Ramos (cell line): ENCODE measurements around the gene TNK1.
"Not testable (repeated sequence)": the region's sequence is repeated elsewhere in the genome, so short reads cannot be mapped to it uniquely, and the experiment has no call there.

Experiments
- in situ Hi-C: fragments of 300-500 bp; cut with MboI; formaldehyde crosslinking; loops from one replicate; pipeline ENCODE4 v1.14.3; 2022; ENCODE audit warnings: low sequenced_read_pairs; ENCODE audit not compliant: unreplicated experiment

Gene TNK1

DNA sequence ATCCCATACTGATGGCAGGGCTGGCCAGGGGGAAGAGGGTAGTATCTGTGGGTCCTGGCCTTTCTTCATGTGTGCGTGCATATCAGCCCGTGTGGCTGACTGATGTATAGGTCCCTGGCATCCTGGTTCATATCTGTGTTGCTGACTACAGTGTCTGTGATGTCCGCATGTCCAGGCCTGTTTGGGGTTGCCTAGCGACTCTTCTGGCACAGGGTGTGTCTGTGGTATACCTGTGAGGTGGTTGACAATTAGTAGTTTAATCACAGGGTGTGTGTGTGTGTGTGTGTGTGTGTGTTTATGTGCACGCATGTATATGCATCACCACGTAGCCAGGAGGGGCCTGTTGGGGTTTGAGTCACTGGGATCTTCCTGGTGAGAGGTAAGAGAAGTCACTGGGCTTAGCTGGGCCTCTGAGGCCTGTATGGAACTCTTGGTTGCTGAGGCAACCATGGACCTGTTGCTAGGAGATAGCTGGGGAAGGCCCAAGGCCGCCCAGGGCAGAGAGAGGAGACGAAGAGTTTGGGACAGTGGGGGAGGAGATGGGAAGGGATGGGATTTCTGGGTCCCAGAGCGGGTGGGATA, 26.5 kb upstream of the TNK1 start:
- in situ Hi-C loops, result no loop called here

DNA sequence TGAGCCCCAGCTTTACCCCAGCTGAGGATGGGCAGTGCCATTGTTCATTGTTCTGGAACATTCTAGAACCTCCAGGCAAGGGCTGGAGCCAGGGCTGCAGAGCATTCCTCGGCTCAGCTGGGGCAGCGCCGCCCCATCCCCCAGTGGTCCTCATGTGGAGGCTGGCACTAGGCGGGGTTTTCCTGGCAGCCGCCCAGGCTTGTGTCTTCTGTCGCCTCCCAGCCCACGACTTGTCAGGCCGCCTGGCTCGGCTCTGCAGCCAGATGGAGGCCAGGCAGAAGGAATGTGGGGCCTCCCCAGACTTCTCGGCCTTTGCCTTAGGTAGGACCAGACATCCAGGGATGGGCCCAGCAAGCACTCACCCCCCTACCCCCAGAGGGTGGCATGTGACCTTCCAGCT, 25.8 kb upstream of the TNK1 start, which contains the start of gene TMEM95:
Gene TMEM95, plus strand, starts transcription at position 104 of the 400 bp plus-strand sequence. Its CDS starts 49 bp downstream, at position 153.
- in situ Hi-C loops, result no loop called here

DNA sequence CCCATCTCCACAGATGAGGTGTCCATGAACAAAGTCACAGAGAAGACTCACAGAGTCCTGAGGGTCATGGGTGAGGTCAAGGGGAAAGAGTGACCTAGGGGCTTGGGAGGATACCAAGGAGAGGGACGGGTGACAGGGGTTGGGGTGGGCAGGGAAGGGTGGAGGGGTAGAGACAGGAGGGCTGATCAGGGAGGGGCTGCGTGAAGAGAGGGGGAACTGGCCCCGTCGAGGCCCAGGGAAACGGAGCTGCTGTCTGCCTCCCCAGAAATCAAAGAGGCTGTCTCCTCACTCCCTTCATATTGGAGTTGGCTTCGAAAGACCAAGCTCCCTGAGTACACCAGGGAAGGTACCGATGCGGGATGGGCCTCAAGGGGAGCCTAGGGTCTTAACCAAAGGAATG, 25.3 kb upstream of the TNK1 start:
- in situ Hi-C loops, result no loop called here

DNA sequence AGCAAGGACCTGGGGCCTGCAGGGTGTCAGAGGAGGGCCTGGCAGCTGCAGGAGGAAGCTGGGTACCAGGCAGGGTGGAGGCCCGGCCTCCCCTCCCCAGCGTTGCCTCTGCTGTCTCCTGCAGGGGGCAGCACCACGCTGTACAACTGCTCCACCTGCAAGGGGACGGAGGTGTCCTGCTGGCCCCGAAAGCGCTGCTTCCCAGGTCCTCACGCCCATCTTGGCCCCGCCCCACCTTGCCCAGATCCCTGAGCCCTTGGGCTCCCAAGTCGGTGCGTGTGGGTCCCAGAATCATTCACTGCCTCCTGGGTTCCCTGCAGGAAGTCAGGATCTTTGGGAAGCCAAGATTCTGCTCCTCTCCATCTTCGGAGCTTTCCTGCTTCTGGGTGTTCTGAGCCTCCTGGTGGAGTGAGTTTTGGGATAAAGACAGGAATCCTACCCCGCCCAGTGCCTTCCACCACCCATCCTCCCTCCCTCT, 24.8 kb upstream of the TNK1 start:
- in situ Hi-C loops, result no loop called here

DNA sequence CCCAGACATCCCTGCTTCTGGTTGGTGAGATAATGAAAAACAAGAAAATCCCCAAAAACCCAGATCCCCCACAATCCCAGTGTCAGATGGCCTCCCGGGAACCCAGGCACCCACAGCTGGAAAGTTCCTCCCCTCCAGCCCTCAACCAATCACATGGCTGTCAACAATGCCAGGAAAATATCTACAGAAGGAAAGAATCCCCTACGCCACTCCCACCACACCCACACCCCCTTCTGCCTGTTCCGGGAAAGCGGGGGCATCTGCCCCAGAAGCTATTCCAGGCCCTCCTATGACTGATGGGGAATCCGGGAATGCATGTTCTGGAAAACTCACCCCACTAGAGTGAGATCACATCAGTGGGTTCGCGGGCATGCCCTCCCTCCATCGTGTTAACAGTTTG, 24.1 kb upstream of the TNK1 start:
- in situ Hi-C loops, result no loop called here

- in situ Hi-C loops, result no loop called here
Observed at GRCh38 chr17:7357381-7357780, 23.5 kb upstream of the TNK1 start.

DNA sequence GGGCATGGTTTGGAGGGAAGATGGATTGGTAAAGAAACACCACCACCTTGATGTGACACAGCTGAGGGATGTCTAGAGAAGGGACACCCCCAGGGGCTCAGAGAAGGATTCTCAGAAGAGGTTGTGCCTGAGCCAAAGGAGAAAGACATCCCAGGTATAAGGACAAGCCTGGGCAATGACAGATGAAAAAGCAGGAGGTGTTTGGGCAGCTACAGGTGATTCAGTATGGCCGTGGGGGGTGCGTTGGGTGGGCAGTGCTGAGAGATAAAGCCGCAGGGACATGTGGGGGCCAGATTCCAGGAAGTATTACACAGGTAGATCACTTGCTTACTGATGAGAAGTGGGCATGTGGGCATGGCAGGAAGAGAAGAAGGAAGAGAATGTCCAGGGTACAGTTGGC, 19.0 kb upstream of the TNK1 start:
- in situ Hi-C loops, result no loop called here

GRCh38 chr17:7363311-7363710, 17.6 kb upstream of the TNK1 start:
- in situ Hi-C loops, result no loop called here

DNA sequence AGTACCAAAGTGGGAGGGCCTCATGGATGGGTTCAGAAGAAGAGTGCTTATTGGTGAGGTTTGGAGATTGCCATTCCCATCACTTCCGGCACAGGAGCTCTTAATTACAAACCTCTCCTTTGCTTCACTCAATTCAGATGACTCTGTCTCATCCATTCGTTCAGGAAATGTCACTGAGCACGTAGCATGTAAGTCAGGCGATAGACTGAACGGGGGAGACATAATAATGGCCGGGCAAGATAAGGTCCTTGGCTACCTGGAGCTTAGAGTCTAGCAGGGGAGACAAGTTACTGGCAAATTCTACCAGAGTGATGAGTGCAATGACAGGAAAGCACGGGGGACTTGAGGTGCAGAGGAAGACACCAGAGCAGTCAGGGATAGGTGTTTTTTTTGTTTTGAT, 14.9 kb upstream of the TNK1 start:
- in situ Hi-C loops, result not testable (repeated sequence)

GRCh38 chr17:7367083-7367482, 13.8 kb upstream of the TNK1 start:
- in situ Hi-C loops, result no loop called here

- in situ Hi-C loops, result no loop called here
Observed at GRCh38 chr17:7367918-7368598, 12.8 kb upstream of the TNK1 start.

DNA sequence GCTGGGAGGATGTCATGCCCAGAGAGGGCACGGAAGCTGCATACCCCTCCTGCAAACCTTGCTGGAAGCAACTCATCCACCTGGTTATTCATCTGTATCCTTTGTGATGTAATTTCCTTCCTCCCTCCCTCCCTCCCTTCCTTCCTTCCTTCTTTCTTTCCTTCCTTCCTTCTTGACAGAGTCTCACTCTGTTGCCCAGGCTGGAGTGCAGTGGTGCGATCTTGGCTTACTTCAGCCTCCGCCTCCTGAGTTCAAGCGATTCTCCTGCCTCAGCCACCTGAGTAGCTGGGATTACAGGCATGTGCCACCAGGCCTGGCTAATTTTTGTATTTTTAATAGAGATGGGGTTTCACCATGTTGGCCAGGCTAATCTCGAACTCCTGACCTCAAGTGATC, 12.3 kb upstream of the TNK1 start:
- in situ Hi-C loops, result not testable (repeated sequence)

- in situ Hi-C loops, result no loop called here
Observed at GRCh38 chr17:7369825-7370224, 11.1 kb upstream of the TNK1 start.

GRCh38 chr17:7370853-7371252, 10.0 kb upstream of the TNK1 start:
- in situ Hi-C loops, result no loop called here

GRCh38 chr17:7374353-7374752, 6.5 kb upstream of the TNK1 start:
- in situ Hi-C loops, result no loop called here

DNA sequence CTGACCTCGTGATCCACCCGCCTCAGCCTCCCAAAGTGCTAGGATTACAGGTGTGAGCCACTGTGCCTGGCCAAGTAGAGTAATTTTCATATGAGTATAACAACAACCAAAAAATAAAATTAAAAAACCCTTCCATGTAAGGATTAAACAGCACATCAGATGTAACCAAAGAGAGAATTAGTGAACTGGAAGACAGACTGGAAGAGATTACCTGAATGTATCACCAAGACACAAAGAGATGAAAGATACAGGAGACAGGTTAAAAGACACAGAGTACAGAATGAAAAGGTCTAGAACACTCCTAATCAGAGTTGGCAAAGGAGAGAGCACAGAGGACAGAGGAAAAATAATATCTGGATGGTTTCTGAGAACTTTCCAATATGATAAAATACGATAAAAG, 1.8 kb upstream of the TNK1 start:
- in situ Hi-C loops, result no loop called here

- in situ Hi-C loops, result no loop called here
Observed at GRCh38 chr17:7380321-7380720, 568 bp upstream of the TNK1 start.

DNA sequence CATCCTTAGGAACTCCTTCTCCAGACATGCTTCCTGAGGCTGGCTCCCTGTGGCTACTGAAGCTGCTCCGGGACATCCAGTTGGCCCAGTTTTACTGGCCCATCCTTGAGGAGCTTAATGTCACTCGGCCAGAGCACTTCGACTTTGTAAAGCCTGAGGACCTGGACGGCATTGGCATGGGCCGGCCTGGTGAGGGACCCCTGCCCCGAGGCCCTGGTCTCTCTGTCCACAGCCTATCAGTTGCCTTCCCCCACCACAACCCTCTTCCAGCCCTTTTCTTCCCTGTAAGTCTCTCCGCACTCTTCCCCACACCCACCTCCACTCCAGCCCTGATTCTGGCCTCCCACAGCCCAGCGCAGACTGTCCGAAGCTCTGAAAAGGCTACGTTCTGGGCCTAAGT, 2.0 kb downstream of the TNK1 start:
- in situ Hi-C loops, result no loop called here

DNA sequence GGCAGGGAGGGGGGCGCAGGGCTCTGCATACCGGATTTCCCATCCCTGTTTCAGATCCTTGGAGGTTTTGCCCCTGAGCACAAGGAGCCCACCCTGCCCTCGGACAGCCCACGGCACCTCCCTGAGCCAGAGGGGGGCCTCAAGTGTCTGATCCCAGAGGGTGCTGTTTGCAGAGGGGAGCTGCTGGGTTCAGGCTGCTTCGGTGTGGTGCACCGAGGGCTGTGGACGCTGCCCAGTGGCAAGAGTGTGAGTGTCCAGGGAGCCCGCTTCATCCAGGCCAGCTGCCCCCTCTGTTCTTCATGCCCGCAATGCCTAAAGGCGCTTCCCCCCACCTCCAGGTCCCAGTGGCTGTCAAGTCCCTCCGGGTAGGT, 2.5 kb downstream of the TNK1 start:
- in situ Hi-C loops, result no loop called here

DNA sequence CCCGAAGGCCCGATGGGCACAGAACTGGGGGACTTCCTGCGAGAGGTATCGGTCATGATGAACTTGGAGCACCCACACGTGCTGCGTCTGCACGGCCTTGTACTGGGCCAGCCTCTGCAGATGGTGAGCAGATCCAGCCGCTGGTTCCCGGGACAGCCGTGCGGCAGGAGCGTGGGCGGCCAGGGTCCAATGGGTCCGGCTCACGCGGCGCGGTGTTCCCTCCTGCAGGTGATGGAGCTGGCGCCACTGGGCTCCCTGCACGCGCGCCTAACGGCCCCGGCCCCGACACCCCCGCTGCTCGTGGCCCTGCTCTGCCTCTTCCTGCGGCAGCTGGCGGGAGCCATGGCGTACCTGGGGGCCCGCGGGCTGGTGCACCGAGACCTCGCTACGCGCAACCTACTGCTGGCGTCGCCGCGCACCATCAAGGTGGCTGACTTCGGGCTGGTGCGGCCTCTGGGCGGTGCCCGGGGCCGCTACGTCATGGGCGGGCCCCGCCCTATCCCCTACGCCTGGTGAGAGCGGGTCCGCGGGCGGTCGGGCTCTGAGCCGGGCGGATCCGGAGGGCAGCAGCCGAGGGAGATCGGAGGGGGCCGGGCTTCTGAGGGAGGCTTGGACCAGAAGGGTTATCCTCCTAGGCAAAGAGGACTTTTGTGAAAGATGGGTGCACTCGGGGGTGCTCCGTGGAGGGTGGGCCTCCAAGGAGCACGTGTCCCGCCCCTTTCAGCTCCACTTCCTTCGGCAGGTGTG, 3.0 kb downstream of the TNK1 start:
- in situ Hi-C loops, result no loop called here

DNA sequence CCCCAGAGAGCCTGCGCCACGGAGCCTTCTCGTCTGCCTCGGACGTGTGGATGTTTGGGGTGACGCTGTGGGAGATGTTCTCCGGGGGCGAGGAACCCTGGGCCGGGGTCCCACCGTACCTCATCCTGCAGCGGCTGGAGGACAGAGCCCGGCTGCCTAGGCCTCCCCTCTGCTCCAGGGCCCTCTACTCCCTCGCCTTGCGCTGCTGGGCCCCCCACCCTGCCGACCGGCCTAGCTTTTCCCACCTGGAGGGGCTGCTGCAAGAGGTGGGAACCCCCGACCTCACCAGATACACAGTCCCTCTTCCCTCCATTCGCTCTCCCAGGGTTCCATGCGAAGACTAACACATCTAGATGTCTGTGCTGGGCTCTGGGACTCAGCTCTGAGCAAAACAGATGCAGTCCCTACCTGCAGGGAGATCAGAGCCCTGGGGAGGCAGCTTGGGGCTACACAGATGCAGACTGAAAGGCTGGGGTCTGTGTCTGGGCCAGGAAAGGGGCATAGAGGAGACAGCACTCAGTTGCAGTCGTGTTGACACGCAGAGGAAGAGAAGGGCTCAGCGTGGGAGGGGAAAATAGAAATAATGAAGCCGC, 3.7 kb downstream of the TNK1 start:
- in situ Hi-C loops, result no loop called here
